Mucosa of stomach (tissue), 1 donor: ENCODE data around the gene CNOT9.
A peak's percentile ranks its signal among the peaks of the same experiment; 100 is the strongest.

Experiments used
- H3K27me3 ChIP-seq: one replicate; pipeline ENCODE4 v1.7.0; 2013; ENCODE audit warnings: mild to moderate bottlenecking, low read length; ENCODE audit not compliant: control insufficient read depth, insufficient read depth
- H3K36me3 ChIP-seq: one replicate; pipeline ENCODE4 v1.7.0; 2013; ENCODE audit warnings: low read length; ENCODE audit not compliant: control insufficient read depth, insufficient read depth
- H3K4me1 ChIP-seq: one replicate; pipeline ENCODE4 v1.7.0; 2013; ENCODE audit warnings: mild to moderate bottlenecking, low read length; ENCODE audit not compliant: control insufficient read depth, insufficient read depth
- H3K4me3 ChIP-seq: one replicate; pipeline ENCODE4 v1.7.0; 2013; ENCODE audit warnings: low read length
- H3K9ac ChIP-seq: one replicate; pipeline ENCODE4 v1.7.0; 2013; ENCODE audit warnings: mild to moderate bottlenecking, low read length, moderate library complexity
- H3K9me3 ChIP-seq: one replicate; pipeline ENCODE4 v1.7.0; 2013; ENCODE audit warnings: mild to moderate bottlenecking, low read length, moderate library complexity; ENCODE audit not compliant: control insufficient read depth
- donor health status: Pancreatic carcinoma.

Gene CNOT9

DNA sequence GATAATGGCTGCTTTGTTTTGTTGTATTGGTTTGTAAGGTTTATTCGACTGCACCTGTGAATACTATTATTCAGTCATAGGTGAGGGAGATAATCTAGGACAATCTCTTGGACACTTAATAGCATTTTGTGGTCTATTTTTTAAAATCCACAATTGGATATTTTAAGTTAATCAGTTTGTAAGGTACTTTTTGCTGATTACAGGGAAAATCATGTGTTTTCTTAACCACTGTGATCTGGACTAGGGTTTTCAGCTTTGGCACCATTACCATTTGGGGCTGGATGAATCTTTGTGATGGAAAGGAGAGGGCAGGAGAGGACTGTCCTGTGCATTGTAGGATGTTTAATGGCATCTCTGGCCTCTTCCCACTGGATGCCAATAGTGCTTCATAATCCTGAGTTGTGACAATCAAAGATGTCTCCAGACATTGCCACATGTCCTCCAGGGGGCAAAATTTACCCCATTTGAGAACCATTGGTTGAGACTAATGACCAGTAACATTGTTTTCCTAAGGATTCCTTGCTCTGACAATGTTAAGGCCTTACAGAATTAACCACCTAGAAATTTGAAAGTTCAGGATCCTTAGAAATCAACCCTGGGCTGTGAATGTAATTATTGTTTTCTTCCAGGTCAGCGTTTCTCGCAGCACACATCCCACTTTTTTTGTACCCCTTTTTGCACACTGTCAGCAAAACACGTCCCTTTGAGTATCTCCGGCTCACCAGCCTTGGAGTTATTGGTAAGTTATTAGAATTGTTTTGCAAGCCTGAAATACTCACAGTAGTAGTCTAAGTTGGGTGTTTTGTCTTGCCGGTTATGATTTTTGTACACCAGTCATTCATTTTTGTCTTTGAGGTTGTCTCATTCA lies 15.6 kb downstream of the CNOT9 start:
- no peak overlapping the region for H3K9ac ChIP-seq
- no peaks in the 10 kb centered on the region for H3K9me3 ChIP-seq
- no peaks in the 10 kb centered on the region for H3K36me3 ChIP-seq
- H3K4me3 ChIP-seq, result no peak overlapping the region
- peaks cover 10% of the 10 kb centered on the region for H3K4me1 ChIP-seq
- no peaks in the 10 kb centered on the region for H3K27me3 ChIP-seq

GRCh38 chr2:218585541-218585940 lies 16.9 kb downstream of the CNOT9 start:
- Histone ChIP-seq H3K4me1 (peaks cover 10% of the 10 kb centered on the region), H3K9me3 (no peaks in the 10 kb centered on the region), H3K36me3 (no peaks in the 10 kb centered on the region), H3K27me3 (no peaks in the 10 kb centered on the region), H3K9ac (no peak overlapping the region), H3K4me3 (no peak overlapping the region)

DNA sequence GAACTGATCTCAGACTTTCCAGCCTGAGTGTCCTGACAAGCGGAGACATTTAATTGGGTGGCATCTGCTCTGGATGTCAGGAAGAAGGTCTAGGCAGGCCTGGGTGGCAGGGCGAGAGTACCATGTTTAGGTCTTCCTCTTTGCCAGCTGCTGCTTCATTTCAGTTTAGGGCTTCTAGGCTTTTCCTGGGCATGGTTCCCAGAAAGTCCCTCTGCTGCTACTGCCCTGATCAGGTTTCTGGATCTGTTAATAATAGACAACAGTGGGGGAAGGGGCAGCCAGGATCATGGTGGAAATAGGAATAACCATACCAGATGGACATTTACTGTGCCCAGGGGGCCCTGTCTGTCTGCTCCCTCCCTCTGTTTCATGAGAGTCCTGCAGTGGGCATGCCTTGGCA lies 36.8 kb downstream of the CNOT9 start:
- Histone ChIP-seq H3K36me3 (no peaks in the 10 kb centered on the region), H3K4me3 (no peak overlapping the region), H3K9ac (no peak overlapping the region), H3K4me1 (peaks cover 6% of the 10 kb centered on the region), H3K9me3 (no peaks in the 10 kb centered on the region), H3K27me3 (no peaks in the 10 kb centered on the region)

DNA sequence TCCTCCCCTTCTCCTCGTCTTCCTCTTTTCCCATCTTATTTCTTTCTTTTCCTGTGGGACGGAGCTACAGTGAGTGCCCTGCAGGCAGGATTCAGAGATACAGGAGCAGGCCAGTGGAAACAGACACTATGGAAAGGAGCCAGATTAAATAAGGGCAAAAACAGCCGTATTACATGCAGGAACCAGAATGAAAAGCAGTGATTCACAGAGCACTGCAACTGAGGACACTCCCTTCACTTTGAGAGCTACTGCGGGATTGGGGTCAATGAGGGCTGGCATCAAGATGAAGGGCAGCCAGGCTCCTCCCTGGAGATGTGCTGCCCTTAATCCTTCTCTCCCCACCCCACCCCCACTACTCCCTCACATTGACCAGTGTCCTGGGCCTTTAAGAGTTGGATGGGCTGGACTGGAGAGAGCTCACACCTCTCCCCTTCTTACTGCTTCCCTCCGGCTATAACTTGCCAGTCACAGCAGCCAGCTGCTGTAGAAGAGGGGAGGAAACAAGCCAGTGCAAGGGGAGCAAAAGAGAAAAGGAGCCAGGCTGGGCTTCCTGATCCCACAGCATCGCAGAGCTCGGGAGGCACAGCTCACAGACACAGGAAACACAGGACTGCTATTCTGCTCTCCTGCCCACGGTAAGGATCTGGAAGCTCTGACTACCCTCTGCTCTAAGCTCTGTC lies 38.9 kb downstream of the CNOT9 start, which contains the start of gene PLCD4:
Gene PLCD4, plus strand, starts transcription at position 464 of the 680 bp plus-strand sequence. CDS start 7,841 bp downstream, outside the sequence.
- Histone ChIP-seq H3K36me3 (no peaks in the 10 kb centered on the region), H3K27me3 (no peaks in the 10 kb centered on the region), H3K4me1 (peaks cover 6% of the 10 kb centered on the region), H3K4me3 (no peak within 1 kb of the TSS), H3K9ac (peak within 1 kb of the TSS; percentile 25), H3K9me3 (no peaks in the 10 kb centered on the region)

DNA sequence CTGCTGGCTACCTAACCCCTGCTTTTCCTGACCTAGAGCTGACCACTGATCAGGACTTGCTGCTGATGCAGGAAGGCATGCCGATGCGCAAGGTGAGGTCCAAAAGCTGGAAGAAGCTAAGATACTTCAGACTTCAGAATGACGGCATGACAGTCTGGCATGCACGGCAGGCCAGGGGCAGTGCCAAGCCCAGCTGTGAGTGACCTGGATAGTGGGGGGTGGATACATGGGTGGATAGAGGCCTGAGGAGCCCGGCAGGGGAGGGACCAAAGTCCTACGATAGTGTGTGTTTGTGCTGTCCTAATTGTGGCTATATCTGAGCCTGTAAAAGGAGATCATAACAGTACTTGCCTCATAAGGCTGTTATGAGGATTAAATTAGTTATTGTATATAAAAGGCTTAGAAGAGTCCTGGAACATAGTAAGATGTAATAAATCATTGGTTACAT lies 47.3 kb downstream of the CNOT9 start:
- no peaks in the 10 kb centered on the region for H3K27me3 ChIP-seq
- no peak overlapping the region for H3K9ac ChIP-seq
- H3K4me3 ChIP-seq, result no peak overlapping the region
- H3K36me3 ChIP-seq, result no peaks in the 10 kb centered on the region
- no peaks in the 10 kb centered on the region for H3K9me3 ChIP-seq
- H3K4me1 ChIP-seq, result no peaks in the 10 kb centered on the region

GRCh38 chr2:218618102-218618860 lies 49.6 kb downstream of the CNOT9 start:
- H3K27me3 ChIP-seq, result no peaks in the 10 kb centered on the region
- H3K4me1 ChIP-seq, result no peaks in the 10 kb centered on the region
- no peak overlapping the region for H3K9ac ChIP-seq
- H3K36me3 ChIP-seq, result no peaks in the 10 kb centered on the region
- H3K4me3 ChIP-seq, result no peak overlapping the region
- no peaks in the 10 kb centered on the region for H3K9me3 ChIP-seq

DNA sequence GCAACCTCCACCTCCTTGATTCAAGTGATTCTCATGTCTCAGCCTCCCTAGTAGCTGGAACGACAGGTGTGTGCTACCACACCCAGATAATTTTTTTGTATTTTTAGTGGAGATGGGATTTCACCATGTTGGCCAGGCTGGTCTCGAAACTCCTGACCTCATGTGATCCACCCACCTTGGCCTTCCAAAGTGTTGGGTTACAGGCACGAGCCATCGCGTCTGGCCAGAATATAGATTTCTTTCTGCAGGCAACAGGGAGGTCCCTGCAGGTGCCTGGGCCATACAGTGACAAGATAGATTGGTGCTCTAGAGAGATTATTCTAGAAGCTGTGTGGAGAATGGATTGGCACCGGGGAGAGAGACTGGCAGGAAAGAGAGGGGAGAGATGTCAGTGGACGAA lies 52.4 kb downstream of the CNOT9 start:
- no peaks in the 10 kb centered on the region for H3K9me3 ChIP-seq
- no peak overlapping the region for H3K4me3 ChIP-seq
- no peaks in the 10 kb centered on the region for H3K4me1 ChIP-seq
- no peaks in the 10 kb centered on the region for H3K27me3 ChIP-seq
- H3K36me3 ChIP-seq, result no peaks in the 10 kb centered on the region
- H3K9ac ChIP-seq, result no peak overlapping the region

- H3K9me3 ChIP-seq, result no peaks in the 10 kb centered on the region
Observed at GRCh38 chr2:218622606-218623365, 54.1 kb downstream of the CNOT9 start.

DNA sequence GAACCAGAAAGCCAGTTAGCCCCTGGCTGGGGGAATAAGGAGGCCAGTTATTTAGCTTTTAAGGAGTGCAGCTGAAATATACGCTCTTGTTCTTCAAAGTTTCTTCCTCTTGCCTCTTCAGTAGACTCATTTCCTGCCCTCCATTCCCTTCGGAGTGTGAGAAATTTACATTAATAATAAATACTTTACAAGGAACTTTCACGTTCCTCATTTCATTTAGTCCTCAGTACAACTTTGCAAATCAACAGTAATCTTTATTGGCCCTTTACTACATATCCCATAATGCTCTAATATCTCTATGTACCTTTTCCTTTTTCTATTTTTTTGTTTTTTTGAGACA lies 54.7 kb downstream of the CNOT9 start:
- H3K36me3 ChIP-seq, result no peaks in the 10 kb centered on the region
- no peaks in the 10 kb centered on the region for H3K9me3 ChIP-seq
- H3K27me3 ChIP-seq, result no peaks in the 10 kb centered on the region
- no peaks in the 10 kb centered on the region for H3K4me1 ChIP-seq
- no peak overlapping the region for H3K4me3 ChIP-seq
- no peak overlapping the region for H3K9ac ChIP-seq

More at GRCh38 chr2:218622606-218623365, 54.1 kb downstream of the CNOT9 start:
- Histone ChIP-seq H3K4me3 (no peak overlapping the region), H3K27me3 (no peaks in the 10 kb centered on the region), H3K9ac (no peak overlapping the region), H3K4me1 (no peaks in the 10 kb centered on the region), H3K36me3 (no peaks in the 10 kb centered on the region)

- Histone ChIP-seq H3K9me3 (no peaks in the 10 kb centered on the region), H3K36me3 (no peaks in the 10 kb centered on the region), H3K4me3 (no peak overlapping the region), H3K27me3 (no peaks in the 10 kb centered on the region), H3K9ac (no peak overlapping the region), H3K4me1 (no peaks in the 10 kb centered on the region)
Observed at GRCh38 chr2:218626369-218626768, 57.7 kb downstream of the CNOT9 start.

DNA sequence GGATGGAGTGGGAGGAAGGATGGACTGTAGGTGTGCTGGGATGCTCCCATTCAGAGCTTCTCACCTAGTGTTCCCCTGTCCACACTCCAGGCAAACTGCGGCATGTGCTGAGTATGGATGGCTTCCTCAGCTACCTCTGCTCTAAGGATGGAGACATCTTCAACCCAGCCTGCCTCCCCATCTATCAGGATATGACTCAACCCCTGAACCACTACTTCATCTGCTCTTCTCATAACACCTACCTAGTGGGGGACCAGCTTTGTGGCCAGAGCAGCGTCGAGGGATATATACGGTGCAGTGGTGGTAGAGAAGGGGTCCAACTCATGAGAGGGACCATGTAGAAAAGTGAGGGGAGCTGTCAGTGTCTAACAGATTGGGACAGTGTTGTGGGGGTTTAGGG lies 59.3 kb downstream of the CNOT9 start:
- no peaks in the 10 kb centered on the region for H3K27me3 ChIP-seq
- H3K9me3 ChIP-seq, result no peaks in the 10 kb centered on the region
- H3K9ac ChIP-seq, result no peak overlapping the region
- no peaks in the 10 kb centered on the region for H3K4me1 ChIP-seq
- no peaks in the 10 kb centered on the region for H3K36me3 ChIP-seq
- no peak overlapping the region for H3K4me3 ChIP-seq
